GM12878 (cell line): ENCODE data around the gene SEC24D. TPM values are rescaled to one million over a fixed set of nuclear protein-coding genes. Genes with fewer than 3 reads are reported as not detected.

Experiments
- ATAC-seq: fragments of 200-7000 bp; cut with Tn5 transposase; 3 replicates; pipeline ENCODE4 v1.9.1; 2020; ENCODE audit warnings: mild to moderate bottlenecking, moderate library complexity
- BruUV-seq: library from RNA; stranded (reverse); fragments of 400-500 nt; replicated peaks from 2 replicates; lab custom pipeline; 2021; lab: Mats Ljungman, UMichigan
- CTCF ChIA-PET: fragments of 300-600 bp; sonication (Branson Sonifier 250); formaldehyde crosslinking; extraction: SDS; loops from one replicate; lab custom pipeline; 2021; ENCODE audit warnings: inconsistent platforms; lab: Yijun Ruan, JAX
- POLR2A ChIA-PET: fragments of 350-600 bp; formaldehyde crosslinking; extraction: SDS; loops from one replicate; lab custom pipeline; 2021; ENCODE audit warnings: inconsistent platforms; lab: Charles Lee
- RAD21 ChIA-PET: fragments of 300-600 bp; sonication (Branson Sonifier 250); formaldehyde crosslinking; loops from one replicate; lab custom pipeline; 2023; ENCODE audit warnings: antibody characterized with exemption; ENCODE audit not compliant: unreplicated experiment; lab: Charles Lee
- SMC1A ChIA-PET: fragments of 300-600 bp; sonication (Branson Sonifier 250); formaldehyde crosslinking; loops from one replicate; lab custom pipeline; 2023; ENCODE audit not compliant: unreplicated experiment, uncharacterized antibody; lab: Charles Lee
- DNase-seq: peaks from one replicate; pipeline ENCODE4 v3.0.0-alpha.2; 2011; ENCODE audit warnings: low read depth, low spot score
- FAIRE-seq: peaks from 3 replicates; lab custom pipeline; 2011; peaks lifted over from hg19 to GRCh38; lab: Jason Lieb, UNC
- H2AFZ ChIP-seq: 2 replicates; pipeline ENCODE4 v1.6.0; 2011; ENCODE audit warnings: low read depth, low read length, control low read depth; ENCODE audit not compliant: control insufficient read depth
- H3K27ac ChIP-seq: 2 replicates; pipeline ENCODE4 v1.5.1; 2011; ENCODE audit warnings: control low read depth; ENCODE audit not compliant: control insufficient read depth, insufficient read depth
- H3K27me3 ChIP-seq, 2 experiments: replicated peaks in 1 of 2; 2 replicates each; pipeline versions ENCODE4 v1.6.0 to v1.6.1; 2011; ENCODE audit warnings: low read length in 1 of 2; ENCODE audit not compliant: control insufficient read depth in 2 of 2, insufficient read depth in 2 of 2
- H3K36me3 ChIP-seq, 2 experiments: 2 replicates each; pipeline ENCODE4 v1.5.1; 2011; ENCODE audit warnings: low read length in 1 of 2; ENCODE audit not compliant: control insufficient read depth in 2 of 2, insufficient read depth in 2 of 2
- H3K4me1 ChIP-seq: 2 replicates; pipeline ENCODE4 v1.6.1; 2011; ENCODE audit warnings: mild to moderate bottlenecking, low read length, moderate library complexity, mixed read lengths; ENCODE audit not compliant: control insufficient read depth, insufficient read depth
- H3K4me2 ChIP-seq: 2 replicates; pipeline ENCODE4 v1.6.0; 2011; ENCODE audit warnings: control low read depth; ENCODE audit not compliant: control insufficient read depth, insufficient read depth
- H3K4me3 ChIP-seq: fragments of 200-600 bp; sonication (generic); 2 replicates; pipeline ENCODE4 v1.5.1; 2016
- H3K79me2 ChIP-seq: 2 replicates; pipeline ENCODE4 v1.6.0; 2011; ENCODE audit warnings: low read length; ENCODE audit not compliant: control insufficient read depth, insufficient read depth
- H3K9ac ChIP-seq: 2 replicates; pipeline ENCODE4 v1.8.0; 2011; ENCODE audit warnings: low read length, control low read depth, mixed read lengths; ENCODE audit not compliant: control insufficient read depth, insufficient read depth
- H3K9me3 ChIP-seq: replicated peaks from 3 replicates; pipeline ENCODE4 v1.5.1; 2011; ENCODE audit warnings: mild to moderate bottlenecking, low read length; ENCODE audit not compliant: control insufficient read depth, insufficient read depth
- H4K20me1 ChIP-seq: 2 replicates; pipeline ENCODE4 v1.6.0; 2011; ENCODE audit not compliant: control insufficient read depth, insufficient read depth
- CREB1 ChIP-seq: IDR thresholded peaks from 2 replicates; pipeline ENCODE4 v1.6.1; 2012; ENCODE audit warnings: low read depth, mild to moderate bottlenecking, inconsistent platforms
- EED ChIP-seq: sonication (generic); IDR thresholded peaks from 2 replicates; pipeline ENCODE4 v1.6.1; 2016; ENCODE audit warnings: antibody characterized with exemption, low read depth
- ESRRA ChIP-seq: IDR thresholded peaks from 2 replicates; pipeline ENCODE4 v1.6.1; 2012; ENCODE audit warnings: mild to moderate bottlenecking, low read length, improper control_type of control experiment
- FOXK2 ChIP-seq: fragments of 450-650 bp; IDR thresholded peaks from 2 replicates; pipeline ENCODE4 v1.6.1; 2017; ENCODE audit warnings: mild to moderate bottlenecking, moderate library complexity
- HCFC1 ChIP-seq: fragments of 150-350 bp; IDR thresholded peaks from 2 replicates; pipeline ENCODE4 v1.6.1; 2014; ENCODE audit warnings: low read length
- LARP7 ChIP-seq: fragments of 450-650 bp; IDR thresholded peaks from 2 replicates; pipeline ENCODE4 v1.6.1; 2017; ENCODE audit warnings: mild to moderate bottlenecking
- NRF1 ChIP-seq: conservative IDR thresholded peaks from 2 replicates; pipeline ENCODE4 v1.6.1; 2011; ENCODE audit warnings: mild to moderate bottlenecking, low read depth, low read length, improper control_type of control experiment
- SMAD1 ChIP-seq: fragments of 450-650 bp; IDR thresholded peaks from 2 replicates; pipeline ENCODE4 v1.6.1; 2018; ENCODE audit warnings: mild to moderate bottlenecking, low read depth; ENCODE audit not compliant: partially characterized antibody
- SUZ12 ChIP-seq: fragments of 200-600 bp; sonication (generic); IDR thresholded peaks from one replicate; pipeline ENCODE4 v1.6.1; 2018; ENCODE audit warnings: antibody characterized with exemption, mild to moderate bottlenecking; ENCODE audit not compliant: unreplicated experiment
- TBL1XR1 ChIP-seq: IDR thresholded peaks from 2 replicates; pipeline ENCODE4 v1.6.1; 2012; ENCODE audit warnings: low read depth, low read length, improper control_type of control experiment
- TCF7 ChIP-seq: IDR thresholded peaks from 2 replicates; pipeline ENCODE4 v1.6.1; 2014; ENCODE audit warnings: antibody characterized with exemption, borderline replicate concordance
- ZNF384 ChIP-seq: IDR thresholded peaks from 2 replicates; pipeline ENCODE4 v1.6.1; 2012; ENCODE audit warnings: low read depth, mild to moderate bottlenecking, low read length, improper control_type of control experiment, borderline replicate concordance
- WGBS: methylation state at CpG from one replicate; pipeline ENCODE4 v1.1.6; 2016; ENCODE audit warnings: low lambda C conversion rate; ENCODE audit not compliant: insufficient replicate concordance, insufficient coverage; ENCODE audit errors: missing lambda C conversion rate; 5-methylcytosine and 5-hydroxymethylcytosine counted together
- in situ Hi-C: fragments of 300-500 bp; cut with MboI; formaldehyde crosslinking; loops from 9 replicates; pipeline ENCODE4 v1.14.3; 2018; ENCODE audit warnings: mixed read lengths
- intact Hi-C: fragments of 100-400 bp; cut with micrococcal nuclease; formaldehyde crosslinking; loops from one replicate; pipeline ENCODE4 v1.14.2; 2022; ENCODE audit not compliant: unreplicated experiment
- polyA plus RNA-seq, 11 experiments: library from polyadenylated mRNA; depleted of rRNA in 4 of 11; unstranded in 6 of 11; stranded (reverse) in 5 of 11; fragments of >200 nt; fragmentation: Nextera tagmentation in 4 of 11; fragmentation: Illumina TruSeq in 1 of 11; extraction: Ambion mirVana in 4 of 11; extraction: Trizol in 1 of 11; gene quantifications; 1 replicate in 1 of 11; 2 replicates in 10 of 11; pipeline versions ENCODE4 v1.2.1 to v1.2.3, GENCODE V29; 2011 to 2016; ENCODE audit warnings: inconsistent platforms in 2 of 11, missing spikeins in 2 of 11, low read depth in 1 of 11
- total RNA-seq, 4 experiments: library from RNA; depleted of rRNA in 3 of 4; stranded (reverse); fragments of >200 nt in 3 of 4; fragmentation: Illumina TruSeq in 1 of 4; extraction: Trizol in 1 of 4; gene quantifications; 2 replicates each; pipeline versions ENCODE4 v1.2.1 to v1.2.3, GENCODE V29; 2013 to 2021
- TF ChIP-seq, protein P1 (sequence below): IDR thresholded peaks from 2 replicates; pipeline ENCODE4 v1.6.1; 2012; ENCODE audit warnings: low read depth, low read length, improper control_type of control experiment
- TF ChIP-seq, protein P2 (sequence below): fragments of 450-650 bp; IDR thresholded peaks from 2 replicates; pipeline ENCODE4 v1.6.1; 2017; ENCODE audit warnings: mild to moderate bottlenecking, low read depth, inconsistent platforms; ENCODE audit not compliant: poor library complexity, severe bottlenecking

Gene SEC24D
- total and polyA plus RNA-seq, 10 of the 15 experiments (the other 5 are each of a cell fraction or from before 2014, with no cell fraction given): 12.8 to 61.9 (median 25.6) TPM

DNA sequence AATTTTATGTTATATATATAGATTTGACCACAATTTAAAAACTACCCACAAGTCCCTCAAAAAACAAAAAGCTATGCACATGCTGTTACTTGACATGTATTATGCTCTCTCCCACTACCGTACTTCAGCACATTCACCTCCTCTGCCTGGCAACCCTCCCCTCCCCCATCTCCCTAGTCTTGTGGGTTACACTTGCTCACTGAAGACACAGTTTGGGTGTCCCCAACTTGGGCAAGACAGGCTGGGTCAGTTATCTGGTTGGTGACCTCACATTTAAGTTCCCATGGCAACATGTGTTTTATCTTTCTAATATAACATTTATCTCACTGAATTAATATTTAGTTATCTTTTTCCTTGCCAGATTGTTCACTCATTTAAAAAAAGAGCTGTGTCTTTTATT lies 32.7 kb downstream of the SEC24D start:
- CTCF ChIA-PET: interaction anchor here (1.0 kb wide), 1 partner anchor 32 kb away, joined by 3 read pairs; no protein-coding TSS in a partner anchor
- DNase-seq (no peak), ATAC-seq (no peak), FAIRE-seq (no peak)
- no peak overlapping the region for H3K4me2 ChIP-seq
- H3K27me3 ChIP-seq: no peaks in the 10 kb centered on the region
- no peak overlapping the region for H3K4me3 ChIP-seq
- H3K9ac ChIP-seq: no peak overlapping the region
- POLR2A ChIA-PET: interaction anchor here (0.7 to 1.2 kb wide), 2 partner anchors 11 to 33 kb away, joined by 3 read pairs; partner anchors contain the start of gene SEC24D
- no TSS peak for BruUV-seq
- RAD21 ChIA-PET: no interaction called here
- 90% methylated on average over 1 of the region's 1 CpG for WGBS
- no peaks in the 10 kb centered on the region for H3K9me3 ChIP-seq
- TF ChIP-seq TCF7 (no peak), ZNF384 (no peak)
- TF ChIP-seq, protein P1, sequence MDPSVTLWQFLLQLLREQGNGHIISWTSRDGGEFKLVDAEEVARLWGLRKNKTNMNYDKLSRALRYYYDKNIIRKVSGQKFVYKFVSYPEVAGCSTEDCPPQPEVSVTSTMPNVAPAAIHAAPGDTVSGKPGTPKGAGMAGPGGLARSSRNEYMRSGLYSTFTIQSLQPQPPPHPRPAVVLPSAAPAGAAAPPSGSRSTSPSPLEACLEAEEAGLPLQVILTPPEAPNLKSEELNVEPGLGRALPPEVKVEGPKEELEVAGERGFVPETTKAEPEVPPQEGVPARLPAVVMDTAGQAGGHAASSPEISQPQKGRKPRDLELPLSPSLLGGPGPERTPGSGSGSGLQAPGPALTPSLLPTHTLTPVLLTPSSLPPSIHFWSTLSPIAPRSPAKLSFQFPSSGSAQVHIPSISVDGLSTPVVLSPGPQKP: no peak
- no peak overlapping the region for H2AFZ ChIP-seq
- no peaks in the 10 kb centered on the region for H3K4me1 ChIP-seq
- H4K20me1 ChIP-seq: no peaks in the 10 kb centered on the region
- H3K36me3 ChIP-seq: peaks cover 7 to 34% of the 10 kb centered on the region in 2 experiments
- no peak overlapping the region for H3K27ac ChIP-seq
- in situ Hi-C loops (no loop called here), intact Hi-C loops (no loop called here)
- H3K79me2 ChIP-seq: no peaks in the 10 kb centered on the region
- SMC1A ChIA-PET: interaction anchor here (1.3 kb wide), 1 partner anchor 27 kb away, joined by 4 read pairs; no protein-coding TSS in a partner anchor

DNA sequence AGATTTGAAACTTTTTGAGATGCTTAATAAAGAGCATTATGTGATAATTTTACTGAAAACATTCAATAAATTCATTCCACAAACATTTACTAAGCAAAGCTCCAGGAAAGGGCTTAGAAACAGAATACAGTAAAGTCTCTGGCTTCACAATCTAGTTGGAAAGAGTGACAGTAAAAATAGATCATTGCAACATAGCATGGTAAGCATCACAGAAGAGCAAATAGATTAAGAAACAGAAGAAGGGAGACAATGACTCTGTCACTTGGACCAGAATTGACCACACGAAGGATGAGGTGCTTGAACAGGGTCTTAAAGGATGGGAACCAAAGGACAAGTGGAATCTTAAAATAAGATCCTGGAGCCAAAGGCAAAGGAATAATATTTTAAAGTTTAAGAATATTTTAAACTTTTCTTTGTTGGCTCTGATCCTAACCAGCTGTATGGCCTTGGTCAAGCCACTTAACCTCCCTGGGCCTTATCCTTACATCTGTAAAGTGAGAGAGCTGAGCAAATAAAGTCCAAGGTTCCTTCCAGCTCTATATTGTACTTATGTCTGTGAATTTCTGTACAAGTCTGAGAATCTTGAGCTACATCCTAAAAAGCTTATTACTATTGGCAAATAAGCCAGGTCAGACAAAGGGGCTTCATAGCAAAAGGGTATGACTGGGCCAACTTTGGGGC lies 33.9 kb downstream of the SEC24D start:
- no TSS peak for BruUV-seq
- H3K27me3 ChIP-seq: no peaks in the 10 kb centered on the region
- WGBS: 100% methylated on average over 1 of the region's 1 CpG
- DNase-seq (no peak), ATAC-seq (no peak), FAIRE-seq (no peak)
- intact Hi-C loops (no loop called here), in situ Hi-C loops (no loop called here)
- ChIA-PET SMC1A (interaction anchor here (0.9 to 1.6 kb wide), 3 partner anchors 28 to 63 kb away, joined by 3 to 5 read pairs (median 5); no protein-coding TSS in a partner anchor), CTCF (interaction anchor here (0.7 to 1.1 kb wide), 3 partner anchors 62 to 88 kb away, joined by 3 to 4 read pairs (median 3); partner anchors contain the start of gene SYNPO2), POLR2A (no interaction called here), RAD21 (no interaction called here)
- no peaks in the 10 kb centered on the region for H3K9me3 ChIP-seq
- no peak overlapping the region for H3K4me3 ChIP-seq
- peaks cover 7 to 29% of the 10 kb centered on the region in 2 experiments for H3K36me3 ChIP-seq
- no peak overlapping the region for H2AFZ ChIP-seq
- no peak overlapping the region for H3K4me2 ChIP-seq
- H3K9ac ChIP-seq: no peak overlapping the region
- no peaks in the 10 kb centered on the region for H3K4me1 ChIP-seq
- no peaks in the 10 kb centered on the region for H3K79me2 ChIP-seq
- no peak overlapping the region for H3K27ac ChIP-seq
- no peaks in the 10 kb centered on the region for H4K20me1 ChIP-seq
- TF ChIP-seq TCF7: no peak
- no peak for TF ChIP-seq ESRRA
- TF ChIP-seq SUZ12: no peak
- no peak for TF ChIP-seq NRF1
- TF ChIP-seq SMAD1: no peak
- TF ChIP-seq CREB1: no peak
- TF ChIP-seq TBL1XR1: no peak
- TF ChIP-seq LARP7: no peak
- TF ChIP-seq HCFC1: no peak
- TF ChIP-seq FOXK2: no peak
- TF ChIP-seq, protein P2, sequence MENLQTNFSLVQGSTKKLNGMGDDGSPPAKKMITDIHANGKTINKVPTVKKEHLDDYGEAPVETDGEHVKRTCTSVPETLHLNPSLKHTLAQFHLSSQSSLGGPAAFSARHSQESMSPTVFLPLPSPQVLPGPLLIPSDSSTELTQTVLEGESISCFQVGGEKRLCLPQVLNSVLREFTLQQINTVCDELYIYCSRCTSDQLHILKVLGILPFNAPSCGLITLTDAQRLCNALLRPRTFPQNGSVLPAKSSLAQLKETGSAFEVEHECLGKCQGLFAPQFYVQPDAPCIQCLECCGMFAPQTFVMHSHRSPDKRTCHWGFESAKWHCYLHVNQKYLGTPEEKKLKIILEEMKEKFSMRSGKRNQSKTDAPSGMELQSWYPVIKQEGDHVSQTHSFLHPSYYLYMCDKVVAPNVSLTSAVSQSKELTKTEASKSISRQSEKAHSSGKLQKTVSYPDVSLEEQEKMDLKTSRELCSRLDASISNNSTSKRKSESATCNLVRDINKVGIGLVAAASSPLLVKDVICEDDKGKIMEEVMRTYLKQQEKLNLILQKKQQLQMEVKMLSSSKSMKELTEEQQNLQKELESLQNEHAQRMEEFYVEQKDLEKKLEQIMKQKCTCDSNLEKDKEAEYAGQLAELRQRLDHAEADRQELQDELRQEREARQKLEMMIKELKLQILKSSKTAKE: no peak
- no peak for TF ChIP-seq EED
